NK-92 (cell line): Measurements from ENCODE around the gene CASQ2.

Experiments used
- DNase-seq: peaks from one replicate; lab custom pipeline; 2025; ENCODE audit not compliant: unreplicated experiment; lab: John Stamatoyannopoulos, UW

The CASQ2 gene

GRCh38 chr1:115701090-115701489 lies 67.4 kb downstream of the CASQ2 start:
- no peak for DNase-seq

- no peak for DNase-seq
Observed at GRCh38 chr1:115697619-115698018, 70.9 kb downstream of the CASQ2 start.

GRCh38 chr1:115694805-115695204 lies 73.7 kb downstream of the CASQ2 start:
- no peak for DNase-seq

- no peak for DNase-seq
Observed at GRCh38 chr1:115692224-115692623, 76.3 kb downstream of the CASQ2 start.

- DNase-seq: no peak
Observed at GRCh38 chr1:115690972-115691371, 77.5 kb downstream of the CASQ2 start.

- DNase-seq: no peak
Observed at GRCh38 chr1:115687744-115688143, 80.8 kb downstream of the CASQ2 start.

GRCh38 chr1:115685029-115685705 lies 83.3 kb downstream of the CASQ2 start:
- no peak for DNase-seq

GRCh38 chr1:115682792-115683191 lies 85.7 kb downstream of the CASQ2 start:
- no peak for DNase-seq

GRCh38 chr1:115680730-115681111 lies 87.8 kb downstream of the CASQ2 start:
- no peak for DNase-seq

GRCh38 chr1:115679141-115679611 lies 89.3 kb downstream of the CASQ2 start:
- no peak for DNase-seq

- no peak for DNase-seq
Observed at GRCh38 chr1:115678141-115678540, 90.4 kb downstream of the CASQ2 start.

GRCh38 chr1:115677565-115677964 lies 90.9 kb downstream of the CASQ2 start:
- no peak for DNase-seq

GRCh38 chr1:115677182-115677555 lies 91.3 kb downstream of the CASQ2 start:
- no peak for DNase-seq

- no peak for DNase-seq
Observed at GRCh38 chr1:115676498-115677181, 91.9 kb downstream of the CASQ2 start.

GRCh38 chr1:115672224-115673009 lies 96.1 kb downstream of the CASQ2 start:
- no peak for DNase-seq

- DNase-seq: no peak
Observed at GRCh38 chr1:115671176-115671934, 97.2 kb downstream of the CASQ2 start.

- no peak for DNase-seq
Observed at GRCh38 chr1:115670476-115671175, 97.9 kb downstream of the CASQ2 start.

- DNase-seq: no peak
Observed at GRCh38 chr1:115669886-115670285, 98.6 kb downstream of the CASQ2 start.

GRCh38 chr1:115669002-115669673 lies 99.4 kb downstream of the CASQ2 start:
- DNase-seq: no peak

- DNase-seq: no peak
Observed at GRCh38 chr1:115668579-115668978, 99.9 kb downstream of the CASQ2 start.
